HG03354 (cell line): ENCODE measurements around the gene RBMS3.
"Not testable (repeated sequence)": the region's sequence is repeated elsewhere in the genome, so short reads cannot be mapped to it uniquely, and the experiment has no call there.

ENCODE experiments used
- ATAC-seq: cut with Tn5 transposase; IDR thresholded peaks from one replicate; pipeline ENCODE4 v1.9.1; 2021; ENCODE audit warnings: mild to moderate bottlenecking; ENCODE audit not compliant: unreplicated experiment, poor library complexity, severe bottlenecking

The RBMS3 gene

DNA sequence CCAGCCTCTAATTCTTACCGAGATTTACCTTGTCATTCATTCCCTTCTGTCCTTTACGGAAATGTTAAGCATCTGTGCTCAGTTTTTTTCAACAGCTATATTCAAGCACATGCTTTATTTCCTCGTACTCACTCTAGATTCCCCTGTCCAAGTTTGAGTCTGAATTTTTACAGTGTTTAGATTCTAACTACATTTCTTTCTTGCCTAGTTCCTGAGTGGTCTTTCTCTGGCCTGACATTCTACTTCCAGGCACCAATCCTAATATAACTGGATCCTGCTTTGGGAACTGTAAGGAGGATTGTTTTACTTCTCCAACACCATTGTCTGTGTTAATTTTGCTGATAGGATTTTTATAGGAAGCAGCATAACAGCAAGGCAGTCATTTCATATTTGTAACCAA, 222.4 kb downstream of the RBMS3 start:
- ATAC-seq: no peak

DNA sequence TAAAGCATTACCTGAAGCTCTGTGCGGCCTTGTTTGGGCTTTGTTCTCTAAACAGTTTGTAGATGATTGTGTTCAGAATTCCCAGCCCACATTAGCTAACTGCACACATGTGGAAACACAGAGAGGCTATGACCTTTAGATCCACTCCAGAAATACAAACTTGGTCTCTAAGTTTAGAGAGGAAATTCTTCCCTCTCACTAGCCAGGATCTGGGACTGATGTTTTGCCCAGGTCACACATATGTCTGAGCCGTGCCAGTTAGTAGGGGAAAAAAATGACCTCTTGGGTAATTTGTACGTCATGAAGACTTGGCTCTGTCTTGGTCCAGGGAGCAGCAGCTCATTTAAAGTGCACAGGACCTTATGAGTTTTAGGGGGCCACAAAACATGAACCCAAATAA, 223.1 kb downstream of the RBMS3 start:
- no peak for ATAC-seq

DNA sequence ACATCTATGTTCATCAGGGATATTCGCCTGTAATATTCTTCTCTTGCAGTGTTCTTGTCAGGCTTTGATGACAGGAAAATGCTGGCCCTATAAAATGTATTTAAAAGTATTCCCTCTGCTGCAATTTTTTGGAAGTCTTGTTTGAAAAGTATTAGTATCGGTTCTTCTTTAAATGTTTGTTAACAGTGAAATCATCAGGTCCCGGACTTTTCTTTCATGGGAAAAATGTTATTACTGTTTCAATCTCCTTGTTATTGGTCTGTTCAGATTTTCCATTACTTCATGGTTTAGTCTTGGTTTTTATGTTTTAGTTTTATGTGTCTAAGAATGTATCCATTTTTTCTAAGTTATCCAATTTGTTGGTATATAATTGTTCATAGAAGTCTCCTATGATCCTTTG, 225.6 kb downstream of the RBMS3 start:
- ATAC-seq: no peak

DNA sequence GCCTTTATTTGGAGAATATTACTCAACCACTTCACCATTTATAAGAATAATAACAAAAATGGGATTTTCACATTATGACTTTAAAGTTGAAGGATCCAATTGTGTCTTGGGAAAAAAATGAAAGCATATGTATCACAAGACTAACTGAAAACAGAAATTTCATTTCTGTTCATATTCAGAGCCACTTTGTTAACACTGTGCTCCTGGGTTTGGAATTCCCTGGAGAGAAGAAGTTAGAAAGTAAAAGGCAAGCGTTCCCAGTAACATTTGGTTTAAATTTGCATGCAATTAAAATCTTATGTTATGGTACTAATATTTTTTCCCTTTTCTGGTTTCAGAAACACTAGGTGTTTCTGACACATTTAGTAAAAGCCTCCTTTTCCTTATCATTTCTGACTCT, 230.8 kb downstream of the RBMS3 start:
- ATAC-seq: no peak

DNA sequence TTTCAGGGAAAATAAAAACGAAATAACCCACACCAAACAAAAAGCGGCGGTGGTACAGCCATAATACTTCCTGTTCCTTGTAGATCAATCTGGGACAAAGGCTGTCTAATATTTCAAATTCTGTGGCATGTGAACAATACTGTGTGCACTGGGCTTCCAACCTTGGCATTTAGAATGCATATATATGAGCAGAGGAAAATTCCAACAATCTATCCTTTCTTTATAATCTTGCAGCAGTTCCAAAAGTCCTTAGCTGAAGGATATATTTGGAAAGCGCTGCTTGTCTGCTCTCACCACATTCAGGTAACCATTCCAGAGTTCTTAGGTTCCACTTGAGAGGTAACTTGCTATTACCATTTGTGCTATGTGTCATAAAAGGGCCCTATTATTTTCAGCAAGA, 231.8 kb downstream of the RBMS3 start:
- ATAC-seq: no peak

DNA sequence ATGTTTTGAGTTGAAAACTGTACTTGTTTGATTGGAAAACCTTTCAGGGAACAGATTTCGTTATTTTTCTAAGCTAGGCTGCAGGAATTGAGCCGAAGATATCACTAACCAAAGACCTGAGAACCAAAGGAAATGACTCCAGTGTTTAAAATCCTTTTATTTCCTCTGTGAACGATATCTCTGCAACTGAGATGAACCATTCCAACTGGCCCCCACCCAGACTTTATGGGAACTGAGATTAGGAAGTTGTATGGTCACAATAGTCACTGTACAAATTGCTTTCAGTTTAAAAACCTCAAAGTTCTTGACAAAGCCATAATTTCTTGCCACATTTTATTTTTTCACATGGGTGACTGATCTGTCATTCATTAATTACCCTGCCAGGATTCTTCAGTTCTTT, 232.4 kb downstream of the RBMS3 start:
- ATAC-seq: no peak

DNA sequence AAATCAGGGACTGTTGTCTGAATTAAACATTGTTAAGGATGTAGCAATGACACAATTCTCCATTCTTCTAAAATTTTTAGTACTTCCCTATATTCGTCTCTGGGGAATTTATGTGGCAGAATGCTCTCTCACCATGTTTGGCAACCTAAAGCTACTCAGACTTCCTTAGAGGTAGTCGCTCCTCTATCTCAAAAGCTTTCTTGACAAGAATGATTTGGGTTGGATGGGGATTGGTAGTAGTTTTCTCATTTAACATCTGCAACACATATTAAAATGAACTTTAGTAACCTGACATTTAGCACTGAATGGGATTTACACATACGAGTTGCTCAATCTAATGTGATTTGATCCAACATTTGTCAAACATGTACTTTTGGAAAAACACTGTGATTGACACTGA, 233.3 kb downstream of the RBMS3 start:
- no peak for ATAC-seq

DNA sequence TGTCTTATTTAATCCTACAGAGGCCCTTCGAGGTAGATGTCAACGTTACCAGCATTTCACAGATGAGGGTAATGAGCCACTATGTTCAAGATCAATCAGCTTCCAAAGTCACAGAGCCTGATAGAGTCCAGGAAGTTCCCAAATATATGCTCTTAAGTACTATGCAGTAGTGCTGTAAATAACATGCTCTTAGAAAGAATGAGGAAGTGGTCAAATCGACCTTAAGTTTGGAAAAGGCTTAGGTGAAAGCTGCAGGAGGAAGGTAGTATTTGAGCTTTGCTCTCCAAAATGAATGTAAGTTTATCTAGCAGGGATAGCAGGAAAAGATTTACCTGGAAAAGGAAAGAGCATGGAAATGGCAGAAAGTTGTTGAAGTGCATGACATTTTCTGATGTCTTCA, 234.0 kb downstream of the RBMS3 start:
- ATAC-seq: no peak

DNA sequence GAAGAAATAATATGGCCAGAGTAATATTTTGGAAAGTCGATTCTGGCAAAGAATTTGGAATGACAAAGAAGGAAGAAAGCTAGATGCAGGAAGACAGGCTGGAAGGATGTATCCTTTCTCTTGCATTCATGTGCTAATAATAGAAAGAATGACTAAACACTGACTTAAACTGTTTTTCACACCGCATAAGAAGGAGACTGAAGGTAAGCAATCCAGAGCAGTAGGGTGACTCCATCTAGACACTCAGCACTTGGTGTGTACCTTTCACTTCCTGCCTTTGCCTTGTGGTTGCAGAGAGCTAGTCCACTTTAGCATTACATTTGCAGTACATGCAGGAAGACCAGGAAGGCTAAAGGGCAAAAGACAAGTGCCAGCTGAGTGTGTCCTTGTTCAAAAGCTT, 234.6 kb downstream of the RBMS3 start:
- ATAC-seq: no peak

DNA sequence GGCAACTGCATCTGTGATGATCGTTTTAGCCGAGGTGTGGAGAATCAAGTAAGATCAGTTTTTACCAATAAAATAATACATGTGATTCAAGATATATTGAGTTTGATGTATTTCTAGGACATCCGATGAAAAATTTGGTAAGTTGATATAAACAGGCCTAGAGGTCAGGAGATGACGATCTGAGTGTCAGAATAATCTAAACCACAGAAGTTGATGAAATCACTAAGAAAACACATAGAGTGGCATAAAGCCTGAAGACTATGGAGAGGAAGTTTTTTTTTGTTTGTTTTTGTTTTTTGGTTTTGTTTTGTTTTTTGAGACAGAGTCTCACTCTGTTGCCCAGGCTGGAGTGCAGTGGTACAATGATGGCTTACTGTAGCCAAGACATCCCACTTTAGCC, 235.3 kb downstream of the RBMS3 start:
- no peak for ATAC-seq

DNA sequence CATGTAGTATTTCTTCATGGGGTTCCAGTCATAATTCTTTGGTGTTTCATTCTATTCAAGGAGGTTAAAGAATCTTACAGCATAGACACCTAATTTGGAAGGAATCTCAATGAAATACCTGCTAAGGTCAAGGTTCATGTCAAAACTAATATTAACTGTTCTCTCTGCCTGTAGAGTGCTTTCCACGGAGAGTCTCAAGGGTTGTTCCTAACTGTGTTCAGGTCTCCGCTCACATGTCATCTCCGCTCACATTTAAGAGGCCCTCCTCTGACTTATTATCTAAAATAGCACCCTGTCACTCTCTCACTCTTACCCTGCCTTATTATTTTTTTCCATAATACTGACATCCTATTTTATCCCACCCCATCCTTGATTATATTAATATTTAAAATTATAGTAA, 239.9 kb downstream of the RBMS3 start:
- no peak for ATAC-seq

DNA sequence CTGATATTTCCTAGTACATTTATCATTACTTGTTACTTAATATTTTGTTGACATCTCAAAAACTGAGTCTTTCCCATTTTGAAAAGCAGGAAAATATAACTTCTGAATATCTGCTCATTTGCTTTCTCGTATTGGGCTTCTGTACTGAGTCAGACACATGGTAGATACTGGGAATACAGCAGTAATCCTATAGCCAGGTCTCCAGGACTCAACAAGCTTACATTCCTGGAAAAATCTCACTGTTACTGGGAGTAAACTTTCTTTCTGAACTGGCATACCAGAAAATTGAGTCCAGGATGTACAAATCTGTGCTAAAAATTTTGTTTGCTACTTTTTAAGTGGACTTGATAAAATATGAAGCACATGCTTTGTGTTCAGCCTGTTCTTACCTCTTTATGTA, 240.4 kb downstream of the RBMS3 start:
- no peak for ATAC-seq

DNA sequence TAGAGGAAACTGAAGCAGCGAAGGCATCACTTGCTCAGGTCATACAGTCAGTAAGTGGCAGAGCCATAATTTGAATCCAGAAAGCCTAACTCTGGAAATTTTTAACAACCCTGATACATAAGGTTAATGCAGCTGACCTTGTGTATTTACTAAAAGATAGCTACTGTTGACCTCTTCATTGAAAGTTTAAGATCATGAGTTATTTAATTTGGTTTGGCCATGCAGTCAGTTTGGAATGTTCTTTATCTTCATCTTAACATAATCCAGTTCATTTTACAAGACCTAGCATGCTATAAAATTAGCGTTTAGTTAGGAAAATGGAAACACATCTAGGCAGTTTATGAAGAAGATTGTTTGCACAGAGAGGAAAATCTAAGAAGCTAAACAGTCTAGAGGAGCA, 240.9 kb downstream of the RBMS3 start:
- no peak for ATAC-seq

DNA sequence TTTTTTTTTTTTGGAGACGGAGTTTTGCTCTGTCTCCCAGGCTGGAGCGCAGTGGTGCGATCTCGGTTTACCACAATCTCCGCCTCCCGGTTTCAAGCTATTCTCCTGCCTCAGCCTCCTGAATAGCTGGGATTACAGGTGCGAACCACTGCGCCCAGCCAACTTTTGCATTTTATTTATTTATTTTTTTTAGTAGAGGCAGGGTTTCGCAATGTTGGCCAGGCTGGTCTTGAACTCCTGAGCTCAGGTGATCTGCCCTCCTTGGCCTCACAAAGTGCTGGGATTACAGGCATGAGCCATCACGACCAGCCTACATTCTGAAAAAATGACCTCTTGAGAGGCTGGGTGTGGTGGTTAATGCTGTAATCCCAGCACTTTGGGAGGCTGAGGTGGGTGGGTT, 243.6 kb downstream of the RBMS3 start:
- ATAC-seq: not testable (repeated sequence)

DNA sequence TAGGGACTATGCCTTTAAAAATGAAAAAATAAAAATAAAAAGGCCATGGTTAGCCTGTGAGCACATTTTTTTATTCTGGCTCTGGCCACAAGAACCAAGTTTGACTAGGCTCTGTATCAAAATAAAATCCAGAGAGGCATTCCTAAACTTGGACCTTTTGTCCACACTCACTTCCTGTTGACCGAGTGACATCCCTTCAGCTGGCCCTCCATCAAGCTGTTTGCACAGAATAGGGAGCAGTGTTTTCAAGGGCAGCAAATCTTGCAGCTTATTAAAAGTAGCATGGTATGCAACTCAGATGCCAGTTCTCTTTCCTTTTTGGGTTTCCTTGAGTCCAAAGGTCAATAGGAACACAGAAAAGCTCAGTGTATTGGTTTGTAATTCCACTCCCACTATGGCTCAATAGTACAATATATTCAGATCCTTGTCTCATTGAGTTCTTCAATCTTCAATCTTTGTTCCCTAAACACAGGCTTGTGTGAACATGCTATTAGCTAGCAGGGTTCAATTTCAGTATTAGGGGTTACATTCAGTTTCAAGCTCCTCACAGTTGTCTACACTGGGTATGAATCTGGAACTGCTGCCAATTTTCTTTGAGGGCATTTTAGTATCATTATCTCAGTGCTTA, 244.5 kb downstream of the RBMS3 start:
- ATAC-seq: no peak

DNA sequence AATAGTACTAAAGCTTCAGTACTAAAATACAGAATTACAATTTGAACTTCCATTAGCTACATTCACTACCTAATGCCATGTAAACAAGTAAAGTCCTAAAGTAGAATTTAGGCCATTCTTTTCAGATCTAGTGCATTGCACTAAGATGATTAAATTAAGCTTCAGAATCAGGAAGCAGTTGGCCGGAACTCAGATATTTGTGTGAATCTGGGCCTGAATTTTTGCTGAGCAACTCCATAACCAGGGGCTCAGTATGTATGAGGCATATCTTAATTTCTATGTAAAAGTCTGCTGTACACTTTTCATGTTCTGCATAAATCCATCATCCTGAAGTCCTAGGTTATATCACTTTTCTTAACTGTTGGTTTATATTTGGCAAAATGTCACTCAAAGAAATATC, 246.4 kb downstream of the RBMS3 start:
- no peak for ATAC-seq

DNA sequence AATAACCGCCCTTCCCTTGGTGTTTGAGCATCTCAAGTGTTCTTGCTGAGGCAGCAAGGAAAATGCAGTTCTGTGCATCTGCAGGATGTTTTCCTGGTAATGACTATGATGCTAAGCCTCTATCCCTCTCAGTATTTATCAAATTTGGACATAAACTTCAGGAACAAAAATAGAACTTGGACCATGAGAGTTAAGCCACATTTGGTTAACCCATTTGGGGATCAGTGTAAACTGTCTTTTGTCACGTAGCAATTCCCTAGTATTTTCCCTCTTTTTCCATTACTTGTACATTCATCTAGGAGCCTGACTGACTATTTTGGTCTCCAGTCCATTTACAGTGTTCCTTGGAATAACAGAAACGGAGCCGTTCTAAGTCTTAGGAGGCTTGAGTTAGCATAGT, 250.8 kb downstream of the RBMS3 start:
- no peak for ATAC-seq

DNA sequence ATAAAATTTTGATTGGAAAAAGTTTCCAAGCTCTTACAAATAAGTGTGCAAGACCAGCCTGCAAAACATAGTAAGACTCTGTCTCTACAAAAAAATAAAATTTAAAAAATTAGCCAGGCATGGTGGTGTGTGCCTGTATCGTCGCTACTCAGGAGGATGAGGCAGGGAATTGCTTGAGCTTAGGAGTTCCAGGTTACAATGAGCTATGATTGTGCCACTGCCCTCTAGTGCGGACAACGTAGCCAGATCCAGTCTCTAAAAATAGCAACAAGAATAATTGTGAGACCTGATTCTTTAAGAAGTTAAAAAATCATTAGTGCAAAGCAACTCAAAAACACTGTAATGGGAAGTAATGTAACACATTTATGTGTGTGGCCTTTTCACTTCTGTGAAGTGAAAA, 251.6 kb downstream of the RBMS3 start:
- no peak for ATAC-seq

DNA sequence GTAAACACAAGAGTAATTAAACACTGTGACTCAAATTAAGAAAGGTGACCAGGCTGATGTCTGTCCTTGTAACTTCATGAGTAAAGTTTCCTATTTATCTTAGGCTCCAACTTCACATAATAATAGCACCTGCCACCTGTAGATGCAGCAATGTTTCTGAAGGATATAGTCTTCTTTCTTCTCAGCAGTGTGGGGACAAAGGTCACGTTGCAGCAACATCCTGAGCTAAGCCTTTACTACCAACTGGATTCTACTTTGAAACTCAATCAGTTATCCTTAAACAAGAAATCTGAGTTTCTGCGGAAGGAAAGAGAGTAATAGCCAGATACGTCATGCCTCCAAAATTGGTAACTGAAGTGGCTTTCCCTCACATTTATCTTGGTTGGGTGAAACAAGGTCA, 253.1 kb downstream of the RBMS3 start:
- no peak for ATAC-seq

DNA sequence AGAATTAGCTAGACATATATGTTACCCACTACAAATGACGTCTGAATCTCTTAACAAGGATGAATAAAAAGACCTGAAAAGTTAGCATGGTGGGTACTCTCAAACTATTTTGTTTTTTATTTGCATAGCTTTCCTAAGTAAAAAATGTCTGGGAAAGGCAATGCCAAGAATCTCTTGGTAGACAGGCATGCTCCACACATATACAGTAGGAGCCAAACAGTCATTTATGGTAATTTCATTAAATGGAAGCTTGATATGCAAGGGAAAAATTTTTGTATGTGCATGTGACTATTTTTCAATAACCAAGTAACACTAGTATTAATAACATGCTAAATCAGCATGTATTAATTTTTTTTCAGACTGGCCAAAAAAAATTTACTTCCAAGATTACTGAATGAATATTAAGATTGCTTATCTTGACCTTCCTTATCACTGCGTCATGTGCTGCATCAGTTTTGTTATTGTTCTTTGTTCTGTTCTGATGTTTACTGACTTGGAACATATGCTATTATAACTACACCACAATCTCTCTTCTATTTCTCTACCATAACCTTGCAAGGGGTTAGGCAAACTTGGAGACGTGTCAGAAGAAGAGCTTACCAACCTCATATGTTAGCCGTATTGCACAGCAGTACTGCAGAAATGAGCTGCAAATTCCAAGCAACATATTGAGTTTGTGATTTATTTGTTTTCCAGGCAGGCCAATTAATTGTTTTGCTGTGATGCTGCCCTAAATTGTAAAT, 255.3 kb downstream of the RBMS3 start:
- ATAC-seq: no peak

DNA sequence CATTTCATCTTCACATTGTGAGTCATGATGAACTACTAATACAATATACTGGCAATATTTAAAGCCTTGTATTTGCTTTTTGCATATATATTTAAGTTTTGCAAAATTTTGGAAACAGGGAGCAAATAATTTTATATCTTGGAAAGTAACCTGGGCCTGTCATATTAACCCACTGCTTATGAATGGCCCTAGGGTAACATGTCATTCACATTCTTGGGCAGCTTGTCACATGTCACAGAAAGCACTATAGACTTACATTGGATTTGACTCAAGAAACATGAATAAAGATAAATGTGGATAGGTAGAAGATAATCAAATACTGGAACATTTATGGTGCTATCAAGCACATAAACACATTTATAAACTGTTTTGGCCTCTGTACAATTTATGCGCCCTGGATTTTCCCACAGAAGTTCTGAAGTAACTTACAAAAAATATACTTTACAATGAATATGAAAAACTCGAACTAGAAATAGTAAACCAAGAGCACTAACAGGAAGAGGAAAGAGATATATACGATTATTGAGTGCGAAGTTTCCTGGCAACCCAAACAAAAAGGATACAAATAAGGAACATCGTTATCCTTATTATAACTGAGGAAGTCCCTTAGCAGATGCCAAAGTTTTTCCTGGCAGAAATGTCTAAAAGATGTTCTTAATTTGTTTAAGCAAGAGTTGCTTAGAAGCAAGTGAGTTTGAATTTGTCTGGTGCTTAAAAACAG, 257.2 kb downstream of the RBMS3 start:
- ATAC-seq: no peak
